Progenitor cell of endocrine pancreas (in vitro differentiated cells): ENCODE measurements around the gene GNS. TPM values are rescaled to one million over a fixed set of nuclear protein-coding genes. Genes with fewer than 3 reads are reported as not detected.

Source experiments
- DNase-seq: peaks from one replicate; pipeline ENCODE4 v3.0.0; 2021; ENCODE audit warnings: low spot score; ENCODE audit not compliant: unreplicated experiment
- H3K27ac Mint-ChIP-seq: 2 replicates; pipeline ENCODE4 v1.8.0; 2021; ENCODE audit warnings: mild to moderate bottlenecking, moderate library complexity, mixed read lengths
- H3K27me3 Mint-ChIP-seq: 2 replicates; pipeline ENCODE4 v1.8.0; 2021; ENCODE audit warnings: mixed read lengths
- H3K36me3 Mint-ChIP-seq: 2 replicates; pipeline ENCODE4 v1.8.0; 2022; ENCODE audit warnings: mixed read lengths; ENCODE audit not compliant: insufficient read depth
- H3K4me1 Mint-ChIP-seq: 2 replicates; pipeline ENCODE4 v1.8.0; 2021; ENCODE audit warnings: low read depth, mixed read lengths
- H3K4me3 Mint-ChIP-seq: 2 replicates; pipeline ENCODE4 v1.8.0; 2021; ENCODE audit warnings: low read depth, mild to moderate bottlenecking, moderate library complexity, mixed read lengths
- H3K9me3 Mint-ChIP-seq: 2 replicates; pipeline ENCODE4 v1.8.0; 2021; ENCODE audit warnings: low read depth, mixed read lengths
- total RNA-seq: library from RNA; stranded (reverse); gene quantifications from 2 replicates; pipeline ENCODE4 v1.2.1, GENCODE V29; 2021
- TF ChIP-seq, protein P1 (sequence below): fragments of 200-600 bp; sonication (generic); IDR thresholded peaks from one replicate; pipeline ENCODE4 v1.5.0; 2021; ENCODE audit warnings: antibody characterized with exemption, mild to moderate bottlenecking; ENCODE audit not compliant: unreplicated experiment

GNS gene
- total RNA-seq, 1 donor from 2014 or later, result 78.8 TPM

- Mint-ChIP-seq H3K27me3 (no peaks in the 10 kb centered on the region), H3K27ac (no peak overlapping the region), H3K9me3 (no peaks in the 10 kb centered on the region), H3K4me1 (peaks cover 51% of the 10 kb centered on the region), H3K4me3 (no peak overlapping the region), H3K36me3 (no peaks in the 10 kb centered on the region)
- TF ChIP-seq, protein P1, sequence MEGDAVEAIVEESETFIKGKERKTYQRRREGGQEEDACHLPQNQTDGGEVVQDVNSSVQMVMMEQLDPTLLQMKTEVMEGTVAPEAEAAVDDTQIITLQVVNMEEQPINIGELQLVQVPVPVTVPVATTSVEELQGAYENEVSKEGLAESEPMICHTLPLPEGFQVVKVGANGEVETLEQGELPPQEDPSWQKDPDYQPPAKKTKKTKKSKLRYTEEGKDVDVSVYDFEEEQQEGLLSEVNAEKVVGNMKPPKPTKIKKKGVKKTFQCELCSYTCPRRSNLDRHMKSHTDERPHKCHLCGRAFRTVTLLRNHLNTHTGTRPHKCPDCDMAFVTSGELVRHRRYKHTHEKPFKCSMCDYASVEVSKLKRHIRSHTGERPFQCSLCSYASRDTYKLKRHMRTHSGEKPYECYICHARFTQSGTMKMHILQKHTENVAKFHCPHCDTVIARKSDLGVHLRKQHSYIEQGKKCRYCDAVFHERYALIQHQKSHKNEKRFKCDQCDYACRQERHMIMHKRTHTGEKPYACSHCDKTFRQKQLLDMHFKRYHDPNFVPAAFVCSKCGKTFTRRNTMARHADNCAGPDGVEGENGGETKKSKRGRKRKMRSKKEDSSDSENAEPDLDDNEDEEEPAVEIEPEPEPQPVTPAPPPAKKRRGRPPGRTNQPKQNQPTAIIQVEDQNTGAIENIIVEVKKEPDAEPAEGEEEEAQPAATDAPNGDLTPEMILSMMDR, result no peak
- no peak for DNase-seq
These were observed 86.2 kb downstream of the GNS start for GRCh38 chr12:64672925-64673409.

DNA sequence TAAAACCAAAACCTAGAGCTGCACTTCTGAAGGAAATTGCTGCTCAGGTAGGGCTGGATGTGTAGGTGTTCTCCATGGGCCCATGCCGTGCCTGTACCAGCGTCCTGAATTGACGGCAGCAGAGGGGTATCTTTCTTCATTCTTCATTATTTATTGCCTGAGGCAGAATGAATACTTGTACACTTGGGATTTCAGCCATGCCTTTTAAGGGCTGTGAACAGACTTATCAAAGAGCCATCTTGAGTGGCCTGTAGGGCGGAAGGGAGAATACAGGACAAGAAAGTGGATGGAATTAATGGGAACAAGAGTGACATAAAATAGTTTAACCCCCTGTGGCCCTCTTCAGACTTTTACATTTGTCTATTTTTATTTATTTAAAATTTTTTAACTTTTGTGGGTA, 87.5 kb downstream of the GNS start:
- no peaks in the 10 kb centered on the region for H3K36me3 Mint-ChIP-seq
- no peak for DNase-seq
- peaks cover 64% of the 10 kb centered on the region for H3K4me1 Mint-ChIP-seq
- no peaks in the 10 kb centered on the region for H3K9me3 Mint-ChIP-seq
- peak overlapping the region; percentile 67 for H3K27ac Mint-ChIP-seq
- H3K27me3 Mint-ChIP-seq, result no peaks in the 10 kb centered on the region
- H3K4me3 Mint-ChIP-seq, result peak overlapping the region; percentile 16
- TF ChIP-seq, protein P1, result no peak

DNA sequence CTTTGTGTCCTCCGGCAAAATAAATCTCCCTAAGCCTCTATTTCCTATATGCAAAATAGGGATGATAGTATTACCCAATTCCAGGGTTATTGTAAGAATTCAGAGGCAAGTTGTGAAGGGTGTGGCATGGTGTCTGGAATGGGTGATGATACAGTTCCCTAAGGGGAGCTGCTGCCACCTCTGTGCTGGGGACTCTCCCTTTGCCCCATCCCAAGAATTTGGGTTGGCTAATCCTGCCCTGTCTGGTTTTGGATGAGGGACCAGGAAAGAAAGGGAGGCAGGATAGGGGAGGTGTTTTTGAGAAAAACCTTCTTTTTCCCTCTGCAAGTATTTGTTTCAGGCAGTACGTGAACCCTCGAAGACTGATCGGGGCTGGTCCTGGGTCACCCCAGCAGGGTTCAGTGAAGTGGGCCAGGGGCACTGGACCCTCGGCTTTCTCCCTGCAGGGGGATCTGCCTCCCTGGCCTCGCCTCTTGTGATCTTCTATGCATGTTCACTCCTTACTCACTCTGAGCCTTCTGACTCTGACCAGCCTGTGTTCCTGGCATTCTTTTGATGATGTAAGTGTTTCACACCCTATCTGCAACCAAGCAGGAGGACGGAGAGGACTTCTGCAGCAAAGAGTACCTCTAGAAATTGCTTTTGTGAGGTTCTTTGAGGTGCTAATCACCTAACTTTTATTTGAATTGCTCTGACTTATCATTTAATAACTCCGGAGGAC, 88.1 kb downstream of the GNS start:
- no peaks in the 10 kb centered on the region for H3K36me3 Mint-ChIP-seq
- no peaks in the 10 kb centered on the region for H3K27me3 Mint-ChIP-seq
- H3K9me3 Mint-ChIP-seq, result no peaks in the 10 kb centered on the region
- H3K4me1 Mint-ChIP-seq, result peaks cover 70% of the 10 kb centered on the region
- no peak overlapping the region for H3K27ac Mint-ChIP-seq
- TF ChIP-seq, protein P1, result no peak
- no peak for DNase-seq
- H3K4me3 Mint-ChIP-seq, result no peak overlapping the region

- H3K27me3 Mint-ChIP-seq, result no peaks in the 10 kb centered on the region
These were observed 89.2 kb downstream of the GNS start for GRCh38 chr12:64670019-64670418.

GRCh38 chr12:64669270-64669842, 89.8 kb downstream of the GNS start:
- no peak for DNase-seq
- TF ChIP-seq, protein P1, result no peak
- Mint-ChIP-seq H3K9me3 (no peaks in the 10 kb centered on the region), H3K4me3 (peak overlapping the region; percentile 11), H3K27me3 (no peaks in the 10 kb centered on the region), H3K27ac (peak overlapping the region; percentile 46), H3K4me1 (peaks cover 79% of the 10 kb centered on the region), H3K36me3 (no peaks in the 10 kb centered on the region)

More at GRCh38 chr12:64670019-64670418, 89.2 kb downstream of the GNS start:
- Mint-ChIP-seq H3K4me3 (no peak overlapping the region), H3K9me3 (no peaks in the 10 kb centered on the region), H3K4me1 (peaks cover 81% of the 10 kb centered on the region), H3K27ac (no peak overlapping the region), H3K36me3 (no peaks in the 10 kb centered on the region)
- TF ChIP-seq, protein P1, result no peak
- DNase-seq, result no peak
